ENCODE data around the gene CROCC2.

CROCC2 gene

DNA sequence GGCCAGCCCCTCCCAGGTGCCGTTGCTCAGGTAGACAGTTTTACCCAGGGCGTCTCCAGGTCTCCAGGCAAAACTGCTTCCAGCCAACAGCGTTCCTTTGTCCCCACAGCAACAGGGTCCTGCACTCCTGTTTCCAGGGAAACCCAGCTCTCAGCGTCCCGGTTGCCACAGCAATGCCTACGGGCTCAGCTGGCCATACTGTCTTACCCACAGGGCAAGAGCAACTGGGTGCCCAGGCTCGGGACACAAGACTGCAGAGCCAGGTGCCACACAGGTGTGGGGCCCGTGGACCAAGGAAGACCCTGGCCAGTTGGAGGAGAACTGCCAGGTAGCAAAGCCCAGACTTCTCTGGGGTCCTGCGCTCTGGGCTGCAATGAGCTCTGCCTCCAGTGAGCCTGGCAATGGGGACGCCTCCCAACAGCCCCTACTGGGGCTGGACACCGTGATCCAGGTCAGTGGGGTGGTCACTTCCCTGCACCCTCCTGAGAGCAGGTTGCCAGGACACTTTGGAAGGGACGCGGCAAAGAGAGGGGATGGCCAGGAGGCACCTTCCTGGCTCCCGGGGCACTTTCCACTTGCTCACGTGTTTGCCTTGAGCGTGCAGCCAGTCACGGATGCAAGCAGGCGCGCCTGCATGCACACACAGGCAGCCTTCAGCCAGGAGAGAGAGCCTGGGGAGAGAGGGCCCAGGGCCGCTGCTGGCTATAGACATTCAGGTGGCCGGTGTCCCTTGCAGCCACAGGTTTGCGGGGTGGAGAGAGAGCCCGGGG is at the start of gene CROCC2:
CROCC2 (plus strand) TSS at position 196 of the 770 bp plus-strand sequence; CDS start at position 374, 178 bp downstream.
- DNase-seq (no peak), ATAC-seq (no peak)

DNA sequence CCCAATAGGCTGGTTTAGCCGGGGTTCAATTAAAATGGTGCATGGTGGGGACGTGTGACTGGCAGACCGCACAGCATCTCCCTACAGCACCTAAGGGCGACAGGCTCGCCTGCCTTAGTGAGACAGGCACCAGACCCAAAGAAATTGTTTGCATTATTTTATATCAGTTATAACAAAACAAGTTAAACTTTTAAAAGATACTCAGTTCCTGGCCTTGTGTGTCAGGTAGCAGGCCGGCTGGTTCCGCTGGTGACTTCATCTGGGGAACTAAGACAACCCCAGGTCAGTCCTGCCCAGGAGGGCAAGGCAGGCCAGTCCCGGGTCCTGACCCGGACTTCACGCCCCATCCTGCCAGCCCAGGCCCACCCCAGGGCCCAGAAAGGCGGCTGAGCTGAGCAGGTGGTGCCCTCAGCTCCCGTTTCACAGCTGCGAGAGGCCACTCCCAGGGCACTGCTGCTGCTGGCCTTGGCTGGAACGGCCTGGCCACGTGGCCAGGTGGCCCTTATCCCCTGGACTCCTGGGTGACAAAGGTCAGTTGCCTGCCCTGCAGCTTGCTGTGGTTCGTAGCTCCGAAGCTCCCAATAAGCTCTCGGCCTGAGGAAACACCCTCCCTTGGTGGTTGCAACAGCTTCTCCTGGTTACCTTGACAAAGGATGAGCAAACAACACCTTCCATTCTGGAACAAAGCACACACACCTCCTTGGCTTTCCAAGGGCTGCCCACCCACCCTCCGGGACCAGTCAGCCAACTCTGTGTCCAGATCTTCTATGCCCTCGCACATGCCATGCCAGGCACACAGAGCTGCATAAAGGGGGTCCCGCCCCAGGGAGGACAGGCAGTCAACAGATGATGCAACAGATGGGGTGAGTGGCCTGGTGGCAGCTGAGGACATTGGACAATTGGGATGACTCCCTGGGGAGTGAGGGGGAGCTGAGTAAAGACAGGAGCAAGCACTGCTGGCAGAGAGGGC is 48.8 kb upstream of the CROCC2 start:
- ATAC-seq (no peak), DNase-seq (no peak)

- no peak for ATAC-seq
- no peak for DNase-seq
Observed at GRCh38 chr2:240858321-240858720, 47.8 kb upstream of the CROCC2 start.

DNA sequence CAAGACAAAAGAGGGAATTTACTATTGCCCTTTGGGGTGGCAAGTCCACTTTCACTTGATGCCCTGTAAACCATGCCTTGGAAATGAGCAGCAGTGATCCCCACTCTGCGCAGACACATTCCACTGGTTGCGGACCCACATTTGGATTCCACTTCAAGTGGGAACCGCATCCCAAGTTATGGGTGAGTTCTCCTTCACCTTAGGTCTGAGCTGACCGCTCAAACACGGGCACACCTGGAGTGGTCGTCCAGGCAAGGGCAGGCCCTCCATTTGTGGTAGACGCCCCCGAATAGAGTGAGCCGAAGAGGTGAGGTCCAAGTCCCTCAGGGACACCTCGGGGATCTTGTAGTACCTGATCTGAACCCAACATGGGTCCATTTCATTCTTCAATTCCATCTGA is 47.3 kb upstream of the CROCC2 start:
- no peak for DNase-seq
- ATAC-seq: no peak

DNA sequence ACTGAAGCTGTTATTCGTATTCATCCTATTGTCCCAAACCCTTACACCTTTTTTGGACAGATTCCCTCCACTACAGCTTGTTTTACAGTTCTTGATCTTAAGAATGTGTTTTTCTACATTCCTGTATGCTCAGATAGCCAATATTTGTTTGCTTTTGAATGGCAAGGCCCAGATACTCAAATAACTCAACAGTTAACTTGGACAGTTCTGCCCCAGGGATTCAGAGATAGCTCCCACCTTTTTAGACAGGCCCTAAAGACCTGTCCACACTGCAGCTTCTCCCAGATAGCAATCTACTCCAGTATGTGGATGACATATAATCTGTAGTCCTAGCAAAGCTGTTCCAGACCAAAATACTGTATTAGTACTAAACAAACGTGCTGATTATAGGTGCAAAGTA is 44.6 kb upstream of the CROCC2 start:
- DNase-seq (no peak), ATAC-seq (no peak)

- ATAC-seq (no peak), DNase-seq (no peak)
Observed at GRCh38 chr2:240864475-240864874, 41.7 kb upstream of the CROCC2 start.

DNA sequence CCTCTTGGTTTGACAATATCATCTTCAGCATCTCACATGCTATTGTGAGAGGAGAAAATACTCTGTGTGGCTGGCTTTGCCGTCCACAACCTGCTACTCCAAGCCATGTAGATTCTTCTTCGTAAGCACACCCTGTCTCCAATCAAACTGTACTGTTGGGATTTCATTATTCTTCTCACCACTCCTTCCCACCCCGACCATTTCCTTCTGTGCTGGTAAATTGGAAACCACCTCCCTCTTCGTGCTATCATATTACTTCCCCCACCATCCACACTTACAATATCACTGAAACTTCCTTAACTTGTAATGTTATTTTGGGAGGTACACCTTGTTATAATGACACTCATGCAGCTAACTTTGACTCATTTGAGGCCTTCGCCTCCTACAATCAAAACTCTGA is 40.7 kb upstream of the CROCC2 start:
- DNase-seq (no peak), ATAC-seq (no peak)

DNA sequence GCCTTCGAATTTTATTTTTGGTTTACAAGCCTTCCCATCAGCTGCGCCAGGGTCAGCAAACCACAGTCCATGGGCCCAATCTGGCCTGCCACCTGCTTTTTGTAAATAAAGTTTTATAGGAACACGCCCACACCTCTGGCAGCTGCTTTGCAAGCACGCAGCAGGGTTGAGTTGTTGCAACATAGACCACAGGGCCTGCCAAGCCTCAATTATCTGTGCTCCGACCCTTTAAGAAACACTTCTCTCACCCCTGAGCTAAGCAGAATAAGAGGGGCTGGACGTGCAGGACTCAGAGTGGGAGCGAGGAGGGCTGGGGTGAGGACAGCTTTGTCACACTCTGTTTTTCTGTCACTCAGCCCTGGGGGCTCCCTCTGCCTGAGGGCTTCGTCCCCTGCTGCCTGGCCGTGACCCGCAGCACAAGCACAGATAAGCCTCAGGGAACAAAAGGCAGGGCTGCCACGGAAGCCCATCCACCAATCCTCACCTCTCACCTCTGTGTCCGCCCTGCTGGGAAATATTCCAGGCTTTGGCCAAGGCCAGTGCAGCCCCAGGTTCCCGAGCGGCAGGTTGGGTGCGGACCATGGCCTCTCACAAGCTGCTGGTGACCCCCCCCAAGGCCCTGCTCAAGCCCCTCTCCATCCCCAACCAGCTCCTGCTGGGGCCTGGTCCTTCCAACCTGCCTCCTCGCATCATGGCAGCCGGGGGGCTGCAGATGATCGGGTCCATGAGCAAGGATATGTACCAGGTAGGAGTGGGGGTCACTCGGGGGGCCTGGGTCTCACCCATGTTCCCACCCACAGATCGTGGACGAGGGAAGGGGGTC is 37.6 kb upstream of the CROCC2 start, which contains the start of gene AGXT:
AGXT (plus strand) TSS at position 539 of the 823 bp plus-strand sequence; CDS start at position 581, 42 bp downstream.
- no peak for ATAC-seq
- no peak for DNase-seq

- ATAC-seq (no peak), DNase-seq (no peak)
Observed at GRCh38 chr2:240869109-240869955, 36.8 kb upstream of the CROCC2 start.

DNA sequence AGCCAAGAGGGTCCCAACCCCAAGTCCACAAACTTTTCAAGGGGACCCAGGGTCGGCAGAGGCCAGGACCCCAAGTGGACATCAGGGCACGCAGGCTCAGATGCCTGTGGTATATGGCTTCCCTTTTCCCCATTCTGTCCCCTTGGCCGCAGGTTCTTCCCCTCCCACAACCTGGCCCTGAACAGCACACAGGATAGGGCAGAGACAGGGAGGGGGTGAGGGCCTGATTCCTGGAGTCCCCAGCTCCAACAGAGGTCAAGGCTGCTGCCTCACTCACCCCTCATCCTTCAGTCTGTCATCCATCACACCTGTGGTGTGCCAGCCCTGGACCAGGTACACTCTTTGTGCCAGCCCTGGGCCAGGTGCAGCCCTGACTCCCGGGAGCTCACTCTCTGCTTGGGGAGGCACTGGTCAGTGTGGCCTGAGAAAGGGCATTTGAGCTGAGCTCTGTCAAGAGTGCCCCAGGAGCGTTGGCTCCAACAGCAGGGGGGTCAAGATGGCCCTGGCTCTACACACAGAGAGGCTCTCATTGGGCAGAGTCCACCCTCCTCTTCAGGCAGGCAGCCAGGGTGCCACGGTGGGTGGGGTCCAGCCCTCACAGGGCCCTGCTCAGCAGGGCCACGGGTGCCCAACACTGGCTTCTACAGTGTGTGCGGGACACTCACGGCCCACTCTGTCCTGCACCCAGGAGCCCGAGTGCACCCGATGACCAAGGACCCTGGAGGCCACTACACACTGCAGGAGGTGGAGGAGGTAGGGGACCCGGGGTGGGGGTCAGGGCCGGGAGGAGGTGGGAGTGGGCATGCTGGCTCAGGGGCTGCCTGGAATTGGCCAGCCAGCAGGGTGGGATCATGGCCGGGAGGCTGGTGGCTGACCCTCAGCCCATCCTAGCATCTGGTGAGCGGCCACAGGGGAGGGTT is 35.9 kb upstream of the CROCC2 start:
- ATAC-seq (no peak), DNase-seq (no peak)

DNA sequence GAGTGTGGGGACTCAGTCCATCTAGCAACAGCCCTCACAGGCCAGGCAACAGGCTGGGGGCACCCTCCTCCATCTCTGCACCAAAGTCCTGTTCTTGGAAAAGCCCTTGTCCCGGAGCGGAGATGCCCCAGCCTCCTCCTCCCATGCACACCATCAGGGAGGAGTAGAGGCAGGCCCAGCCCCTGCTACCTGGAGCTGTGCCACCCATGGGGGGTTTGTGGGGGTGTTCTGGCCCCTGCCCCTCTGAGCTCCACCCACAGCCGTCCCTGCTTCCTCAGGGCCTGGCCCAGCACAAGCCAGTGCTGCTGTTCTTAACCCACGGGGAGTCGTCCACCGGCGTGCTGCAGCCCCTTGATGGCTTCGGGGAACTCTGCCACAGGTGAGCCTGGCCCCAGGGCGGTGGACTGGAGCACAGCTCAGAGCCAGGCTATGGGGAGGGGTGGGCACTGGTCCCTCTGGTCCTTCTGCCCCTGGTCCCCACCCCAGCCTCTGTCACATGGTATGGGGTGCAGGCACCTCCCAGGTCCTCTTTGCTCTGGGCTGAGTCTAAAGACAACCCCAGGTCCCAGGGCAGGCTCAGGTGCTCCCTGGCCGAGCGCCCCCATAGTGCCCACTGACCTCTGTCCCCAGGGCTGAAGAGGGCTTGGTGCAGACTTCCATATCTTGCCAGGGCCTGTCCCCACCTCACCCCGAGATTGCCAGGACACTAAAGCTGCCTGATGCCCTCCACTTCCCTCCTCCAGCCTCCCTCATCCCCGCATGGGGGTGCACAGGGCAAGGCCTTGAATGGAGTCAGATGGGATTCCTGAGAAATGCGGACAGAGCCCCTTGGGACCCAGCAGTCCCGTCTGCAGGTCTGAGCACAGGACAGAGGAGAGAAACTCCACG is 34.8 kb upstream of the CROCC2 start:
- no peak for DNase-seq
- ATAC-seq: peak; percentile 12

- DNase-seq (no peak), ATAC-seq (no peak)
Observed at GRCh38 chr2:240872317-240873097, 33.6 kb upstream of the CROCC2 start.

DNA sequence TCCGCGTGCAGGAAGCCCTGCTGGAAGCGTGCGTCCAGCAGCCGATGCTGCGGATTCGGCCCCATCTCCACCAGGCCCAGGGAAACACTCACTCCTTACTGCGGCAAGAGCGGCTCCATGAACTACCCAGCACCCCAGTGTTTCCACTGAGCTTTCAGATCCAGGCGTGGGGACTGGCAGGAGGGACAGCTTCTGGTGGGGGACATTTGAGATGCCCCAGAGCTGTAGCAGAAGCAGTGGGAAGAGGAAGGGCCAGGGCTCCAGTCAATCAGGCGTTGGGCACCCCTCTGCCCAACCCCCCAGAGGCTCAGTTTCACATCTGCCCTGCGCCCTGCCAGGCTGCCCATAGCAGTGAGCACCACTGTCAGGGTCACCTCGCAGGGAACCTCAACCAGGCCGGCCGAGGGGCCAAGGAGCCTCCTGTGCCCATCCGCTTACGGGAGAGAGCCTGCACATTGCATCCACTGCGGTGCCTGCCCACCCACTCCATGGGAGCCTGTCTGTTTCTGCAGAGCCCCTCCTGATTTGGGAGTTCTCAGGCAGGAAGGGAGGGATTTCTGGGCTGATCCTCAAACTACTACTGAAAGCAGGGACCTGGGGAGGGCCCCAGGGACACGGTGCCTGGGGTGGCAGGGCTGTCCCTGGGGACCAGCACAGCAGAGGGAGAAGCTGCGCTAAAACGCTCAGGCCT is 32.9 kb upstream of the CROCC2 start:
- no peak for ATAC-seq
- no peak for DNase-seq

DNA sequence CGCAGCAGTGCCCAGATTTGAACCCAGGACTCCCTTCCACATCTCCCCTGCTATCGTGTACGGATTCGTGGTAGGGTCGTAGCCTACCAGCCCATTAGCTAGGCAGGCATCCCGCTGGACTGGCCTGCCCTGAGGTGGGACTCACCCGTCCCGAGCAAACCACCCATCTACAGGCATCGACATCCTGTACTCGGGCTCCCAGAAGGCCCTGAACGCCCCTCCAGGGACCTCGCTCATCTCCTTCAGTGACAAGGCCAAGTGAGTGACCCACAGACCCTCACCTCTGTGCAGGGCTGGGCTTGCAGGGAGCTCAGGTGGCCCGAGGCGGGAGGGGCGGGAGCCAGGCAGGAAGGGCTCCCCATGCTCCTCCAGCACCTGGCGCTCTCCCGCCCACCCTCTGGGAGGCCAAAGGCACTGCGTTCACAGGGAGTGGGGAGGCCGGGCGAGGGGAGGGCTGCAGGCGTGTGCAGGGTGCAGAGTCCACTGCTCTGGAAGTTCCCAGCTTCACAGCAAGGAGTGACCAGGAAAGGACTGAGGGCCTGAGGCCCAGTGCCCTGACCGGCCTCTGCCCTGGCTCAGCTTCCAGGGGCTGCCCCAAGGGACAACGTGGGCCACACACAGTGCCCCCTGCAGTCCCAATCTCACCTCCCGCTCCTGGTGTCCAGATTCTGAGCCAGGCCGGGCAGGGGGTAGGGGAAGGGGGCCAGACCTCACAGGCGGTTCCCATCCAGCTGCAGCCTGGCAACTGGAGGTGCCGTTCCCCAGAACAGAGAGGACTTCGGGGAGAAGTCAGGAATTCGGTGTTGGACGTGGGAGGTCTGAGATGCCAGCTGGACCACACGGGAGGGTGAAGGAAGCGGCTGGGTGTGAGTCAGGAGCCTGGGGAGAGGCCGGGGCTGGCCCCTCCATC is 32.1 kb upstream of the CROCC2 start:
- DNase-seq (no peak), ATAC-seq (no peak)

DNA sequence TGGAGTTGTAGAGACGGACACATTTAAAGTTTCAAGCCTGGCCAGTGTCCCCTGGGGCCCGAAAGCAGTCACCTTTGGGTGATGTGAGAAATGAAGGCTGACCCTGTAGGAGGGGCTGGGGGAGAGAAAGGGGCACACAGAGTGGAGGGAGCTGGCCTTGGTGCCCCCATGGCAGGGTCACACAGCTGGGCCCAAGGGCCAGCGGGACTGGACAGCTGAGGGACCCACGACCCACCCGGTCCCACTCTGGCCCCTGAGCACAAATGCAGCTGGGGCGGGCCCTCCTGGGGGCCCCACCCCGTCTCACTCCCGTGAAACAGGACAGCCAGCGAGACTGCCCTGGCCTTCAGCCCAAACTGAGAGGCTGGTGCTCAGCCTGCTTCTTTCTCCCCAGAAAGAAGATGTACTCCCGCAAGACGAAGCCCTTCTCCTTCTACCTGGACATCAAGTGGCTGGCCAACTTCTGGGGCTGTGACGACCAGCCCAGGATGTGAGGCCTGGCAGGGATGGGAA is 31.4 kb upstream of the CROCC2 start:
- ATAC-seq: no peak

More for the DNA sequence above, 31.4 kb upstream of the CROCC2 start:
- no peak for DNase-seq
